ENCODE results near the gene TFE3.

GRCh38 chrX:48997865-48998264 is 45.3 kb downstream of the TFE3 start:
- TF ChIP-seq CTCF (conservative IDR thresholded peaks at IDR 0.05; ENCODE audit: low read depth, low read length) = no peak
- no peak for TF ChIP-seq EZH2 (IDR thresholded peaks at IDR 0.05; ENCODE audit: borderline replicate concordance, low read depth, low read length, poor library complexity, severe bottlenecking)
